Colonic mucosa (tissue), 4 donors: ENCODE results near the gene DGCR2. TPM values are rescaled to one million over a fixed set of nuclear protein-coding genes. Genes with fewer than 3 reads are reported as not detected.

ENCODE experiments used
- DNase-seq: peaks from one replicate; pipeline ENCODE4 v3.0.0-alpha.2; 2020
- H3K27ac ChIP-seq: fragments of 200-600 bp; one replicate; pipeline ENCODE4 v1.8.0; 2021
- H3K27me3 ChIP-seq: fragments of 200-600 bp; one replicate; pipeline ENCODE4 v1.8.0; 2021
- H3K36me3 ChIP-seq: fragments of 200-600 bp; one replicate; pipeline ENCODE4 v1.8.0; 2021
- H3K4me1 ChIP-seq: fragments of 200-600 bp; one replicate; pipeline ENCODE4 v1.8.0; 2021; ENCODE audit warnings: mild to moderate bottlenecking
- H3K4me3 ChIP-seq: fragments of 200-600 bp; one replicate; pipeline ENCODE4 v1.8.0; 2021
- H3K9ac ChIP-seq, 2 donors: one replicate each; pipeline ENCODE4 v1.7.0; 2013; ENCODE audit warnings: control low read depth in 2 of 2, low read depth in 2 of 2, low read length in 2 of 2
- H3K9me3 ChIP-seq: fragments of 200-600 bp; one replicate; pipeline ENCODE4 v1.8.0; 2021
- intact Hi-C: fragments of 100-400 bp; cut with DNase I; formaldehyde crosslinking; loops from one replicate; pipeline ENCODE4 v1.14.1; 2022
- total RNA-seq, 2 donors: library from RNA; stranded (reverse); fragmentation: NEBNext Ultra II Directional in 1 of 2; extraction: Animal tissue kit (Norgen Biotek cat#: 25700) in 1 of 2; gene quantifications; one replicate each; pipeline ENCODE4 v1.2.1, GENCODE V29; 2021
- TF ChIP-seq, protein P1 (sequence below): fragments of 200-600 bp; IDR thresholded peaks from one replicate; pipeline ENCODE4 v1.8.0; 2022; ENCODE audit warnings: antibody characterized with exemption, mild to moderate bottlenecking
- donor health status: healthy.
- donor health status: DM: no; HTN: no; CAD: no.
- donor health status: DM: no; HTN: no; CAD: no.

Gene DGCR2
- total RNA-seq, 2 donors from 2014 or later, result 71.6 to 82.5 TPM

DNA sequence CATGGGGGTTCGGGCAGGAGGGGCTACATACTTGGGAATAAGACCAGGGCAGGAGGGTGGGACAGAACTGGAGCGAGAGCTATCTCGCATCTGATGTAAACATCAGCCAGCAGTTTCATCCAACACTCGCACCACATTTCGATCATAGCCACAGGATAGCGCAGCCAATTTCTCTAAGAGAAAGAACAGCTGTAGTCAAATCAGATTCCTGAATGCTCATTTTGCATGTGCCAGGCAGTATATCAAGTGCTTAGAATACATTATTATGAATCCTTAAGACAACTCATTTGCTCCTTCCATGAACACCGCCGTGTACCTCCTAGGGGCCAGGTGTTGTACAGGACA, 14.5 kb downstream of the DGCR2 start:
- no peaks in the 10 kb centered on the region for H3K27me3 ChIP-seq
- intact Hi-C loops, result no loop called here
- no peak overlapping the region for H3K27ac ChIP-seq
- no peak overlapping the region for H3K4me3 ChIP-seq
- H3K9ac ChIP-seq, result no peak overlapping the region
- TF ChIP-seq, protein P1, sequence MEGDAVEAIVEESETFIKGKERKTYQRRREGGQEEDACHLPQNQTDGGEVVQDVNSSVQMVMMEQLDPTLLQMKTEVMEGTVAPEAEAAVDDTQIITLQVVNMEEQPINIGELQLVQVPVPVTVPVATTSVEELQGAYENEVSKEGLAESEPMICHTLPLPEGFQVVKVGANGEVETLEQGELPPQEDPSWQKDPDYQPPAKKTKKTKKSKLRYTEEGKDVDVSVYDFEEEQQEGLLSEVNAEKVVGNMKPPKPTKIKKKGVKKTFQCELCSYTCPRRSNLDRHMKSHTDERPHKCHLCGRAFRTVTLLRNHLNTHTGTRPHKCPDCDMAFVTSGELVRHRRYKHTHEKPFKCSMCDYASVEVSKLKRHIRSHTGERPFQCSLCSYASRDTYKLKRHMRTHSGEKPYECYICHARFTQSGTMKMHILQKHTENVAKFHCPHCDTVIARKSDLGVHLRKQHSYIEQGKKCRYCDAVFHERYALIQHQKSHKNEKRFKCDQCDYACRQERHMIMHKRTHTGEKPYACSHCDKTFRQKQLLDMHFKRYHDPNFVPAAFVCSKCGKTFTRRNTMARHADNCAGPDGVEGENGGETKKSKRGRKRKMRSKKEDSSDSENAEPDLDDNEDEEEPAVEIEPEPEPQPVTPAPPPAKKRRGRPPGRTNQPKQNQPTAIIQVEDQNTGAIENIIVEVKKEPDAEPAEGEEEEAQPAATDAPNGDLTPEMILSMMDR, result no peak
- H3K9me3 ChIP-seq, result no peaks in the 10 kb centered on the region
- no peak for DNase-seq
- H3K4me1 ChIP-seq, result peaks cover 10% of the 10 kb centered on the region
- no peaks in the 10 kb centered on the region for H3K36me3 ChIP-seq

DNA sequence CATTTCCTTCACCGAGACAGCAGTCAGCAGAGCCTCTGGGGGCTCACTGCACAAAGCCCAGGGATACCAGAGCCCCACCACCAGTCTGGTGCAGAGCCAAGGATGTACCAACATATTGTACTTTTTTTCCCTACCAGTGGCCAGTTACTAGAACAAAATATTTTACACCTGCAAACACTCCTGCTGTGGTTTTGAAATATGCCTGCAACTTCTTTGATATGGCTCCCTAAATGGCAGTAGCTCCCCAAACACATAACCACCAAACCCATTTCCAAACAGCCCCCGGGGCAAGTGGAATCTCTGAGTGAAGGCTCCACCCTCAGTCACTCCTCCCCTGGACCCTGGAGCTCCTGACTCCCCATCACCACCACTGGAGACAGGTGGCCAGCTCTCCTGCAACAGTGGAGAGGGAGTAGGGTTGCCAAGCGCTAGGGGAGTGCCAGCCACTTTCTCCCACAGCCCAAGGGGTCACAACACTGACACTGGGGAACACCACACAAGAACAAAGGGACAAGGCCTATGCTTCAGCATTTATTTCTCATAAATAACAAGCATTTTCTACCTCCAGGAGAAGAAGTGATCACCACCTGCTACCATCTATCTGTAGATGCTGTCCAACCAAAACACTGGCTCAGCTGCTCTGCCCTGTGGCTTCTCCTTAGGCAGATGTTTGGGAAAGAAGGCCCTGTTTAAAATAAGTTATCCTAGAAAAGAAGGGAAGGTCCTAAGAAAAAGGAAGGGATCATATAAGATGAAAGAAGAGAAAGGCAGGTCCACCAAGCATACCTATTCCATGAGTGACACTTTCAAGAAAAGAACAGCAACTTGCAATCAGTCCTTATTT, 15.1 kb downstream of the DGCR2 start:
- intact Hi-C loops, result no loop called here
- DNase-seq, result no peak
- no peaks in the 10 kb centered on the region for H3K27me3 ChIP-seq
- no peak overlapping the region for H3K4me3 ChIP-seq
- peaks cover 10% of the 10 kb centered on the region for H3K4me1 ChIP-seq
- TF ChIP-seq, protein P1, result no peak
- no peaks in the 10 kb centered on the region for H3K36me3 ChIP-seq
- H3K9me3 ChIP-seq, result no peaks in the 10 kb centered on the region
- no peak overlapping the region for H3K27ac ChIP-seq
- no peak overlapping the region for H3K9ac ChIP-seq

DNA sequence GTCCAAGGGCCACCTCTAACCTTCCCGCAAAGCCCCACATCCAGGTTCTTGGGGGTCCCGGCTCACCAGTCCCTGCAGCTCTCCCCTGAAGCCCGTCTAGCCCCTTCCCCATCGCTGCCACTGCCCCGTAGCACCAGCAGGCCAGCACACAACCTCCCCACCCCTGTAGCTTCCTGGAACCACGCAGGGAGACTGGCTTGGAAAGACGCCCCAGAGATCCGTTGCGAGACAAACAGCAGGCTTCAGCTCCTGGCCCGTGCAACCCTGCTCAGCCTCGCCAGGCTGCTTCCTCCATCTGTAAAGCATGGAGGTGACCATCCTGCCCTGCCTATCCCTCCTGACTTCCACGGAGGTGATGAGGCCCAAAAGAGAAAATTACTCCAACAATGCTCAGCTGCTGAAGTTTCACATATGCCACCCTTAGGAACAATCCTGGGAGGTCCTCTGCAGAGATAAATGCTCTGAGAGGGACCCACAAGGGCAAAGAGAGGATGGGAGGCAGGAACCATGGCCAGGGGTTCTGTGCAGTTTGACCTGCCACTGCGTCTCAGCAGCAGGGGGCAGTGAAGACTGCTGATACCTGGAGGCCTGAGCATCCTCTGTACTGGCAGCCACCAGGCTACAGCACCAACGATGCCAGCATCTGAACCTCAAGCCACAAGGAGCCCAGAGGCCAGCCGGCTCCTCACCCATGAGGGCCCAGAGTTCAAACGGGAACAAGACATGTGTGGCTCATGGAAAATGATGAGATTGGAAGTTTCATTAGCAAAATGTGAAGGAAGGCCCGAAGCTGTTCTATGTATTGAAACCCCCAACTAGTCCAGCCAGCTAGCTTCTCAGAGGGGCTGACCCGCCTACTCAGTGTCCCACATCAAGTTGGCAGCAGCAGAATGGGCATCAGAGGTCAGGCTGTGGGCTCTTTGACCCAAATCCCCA, 16.1 kb downstream of the DGCR2 start:
- H3K36me3 ChIP-seq, result no peaks in the 10 kb centered on the region
- no peaks in the 10 kb centered on the region for H3K27me3 ChIP-seq
- H3K4me3 ChIP-seq, result no peak overlapping the region
- H3K9ac ChIP-seq, result peak overlapping the region in 1 of 2 donors; percentile 12
- DNase-seq, result no peak
- no peak overlapping the region for H3K27ac ChIP-seq
- intact Hi-C loops, result no loop called here
- no peaks in the 10 kb centered on the region for H3K9me3 ChIP-seq
- H3K4me1 ChIP-seq, result peaks cover 10% of the 10 kb centered on the region
- TF ChIP-seq, protein P1, result no peak

DNA sequence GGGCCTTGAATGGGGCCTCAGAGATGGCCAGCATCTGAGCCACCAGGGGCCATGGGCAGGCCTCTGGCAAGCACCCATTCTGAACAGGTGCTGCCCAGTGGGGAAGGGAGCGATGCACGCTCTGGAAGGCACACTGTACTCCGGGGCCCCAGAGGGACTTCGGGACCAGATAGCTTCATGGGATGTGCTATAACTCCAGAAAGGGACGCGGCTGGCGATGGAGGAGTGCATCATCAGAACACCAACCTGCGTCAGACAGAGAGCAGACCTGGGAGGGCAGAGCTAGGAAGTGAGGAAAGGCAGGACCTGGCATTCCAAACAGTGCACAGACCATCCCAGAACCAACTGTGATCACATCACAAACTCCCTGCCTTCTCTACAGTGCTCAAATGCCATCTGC, 16.8 kb downstream of the DGCR2 start:
- intact Hi-C loops, result no loop called here
- Histone ChIP-seq H3K4me3 (no peak overlapping the region), H3K27me3 (no peaks in the 10 kb centered on the region), H3K9me3 (no peaks in the 10 kb centered on the region), H3K36me3 (no peaks in the 10 kb centered on the region), H3K4me1 (peaks cover 9% of the 10 kb centered on the region), H3K27ac (no peak overlapping the region), H3K9ac (peak overlapping the region in 1 of 2 donors; percentile 12)
- TF ChIP-seq, protein P1, result no peak
- DNase-seq, result no peak

DNA sequence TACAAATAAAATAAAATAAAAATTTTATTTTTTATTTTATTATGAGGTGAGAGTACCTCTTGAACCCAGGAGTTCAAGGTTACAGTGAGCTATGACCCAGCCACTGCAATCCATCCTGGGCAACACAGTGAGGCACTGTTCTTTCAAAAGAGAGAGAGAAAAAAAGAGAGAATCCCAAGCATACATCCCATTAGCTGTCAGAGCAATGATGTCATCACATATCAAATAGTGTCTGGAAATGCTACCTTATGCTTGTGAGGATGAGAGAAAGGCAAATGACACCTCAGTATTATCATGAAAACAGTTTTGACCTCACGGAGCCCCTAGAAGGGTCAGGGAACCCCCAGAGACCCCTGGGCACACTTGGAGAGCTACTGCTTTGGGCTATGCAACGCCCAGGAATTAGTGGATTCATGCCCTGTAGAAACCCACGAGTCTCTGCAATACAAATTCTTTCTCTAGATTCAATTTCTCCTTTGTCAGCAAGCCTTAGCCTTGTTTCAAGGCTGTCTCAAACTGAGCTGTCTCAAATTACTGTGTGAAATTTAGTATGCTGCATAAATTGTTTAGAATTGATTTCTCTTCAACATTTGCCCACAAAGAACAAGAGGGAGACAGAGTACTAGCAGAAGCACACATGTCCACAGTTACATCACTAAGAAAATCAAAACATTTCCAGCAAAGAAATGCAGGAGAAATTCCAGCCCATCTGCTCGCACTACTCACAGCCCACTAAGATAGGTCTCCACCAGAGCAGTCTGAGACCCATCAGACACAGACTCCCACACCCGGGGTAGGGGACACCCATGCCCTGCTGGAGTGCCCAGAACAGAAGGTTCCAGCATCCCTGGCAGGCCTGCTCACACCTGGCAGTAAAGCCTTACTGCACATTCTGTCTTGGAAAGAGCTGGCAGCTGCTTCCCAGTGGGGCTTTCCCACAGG, 18.1 kb downstream of the DGCR2 start:
- intact Hi-C loops, result no loop called here
- H3K36me3 ChIP-seq, result no peaks in the 10 kb centered on the region
- no peaks in the 10 kb centered on the region for H3K4me1 ChIP-seq
- TF ChIP-seq, protein P1, result no peak
- H3K9me3 ChIP-seq, result no peaks in the 10 kb centered on the region
- H3K27ac ChIP-seq, result no peak overlapping the region
- no peak overlapping the region for H3K9ac ChIP-seq
- no peak overlapping the region for H3K4me3 ChIP-seq
- H3K27me3 ChIP-seq, result no peaks in the 10 kb centered on the region
- DNase-seq, result no peak
